HEK293 (cell line): ENCODE results near the gene PDE4A.

Experiments
- CTCF ChIA-PET: fragments of 350-600 bp; formaldehyde crosslinking; extraction: SDS; loops from one replicate; lab custom pipeline; 2021; ENCODE audit warnings: antibody characterized with exemption; lab: Yijun Ruan, JAX
- POLR2A ChIA-PET: fragments of 300-600 bp; formaldehyde crosslinking; extraction: SDS; loops from one replicate; lab custom pipeline; 2020; ENCODE audit warnings: antibody characterized with exemption, inconsistent platforms; lab: Yijun Ruan, JAX
- H3K27ac ChIP-seq: fragments of 200-500 bp; sonication (Bioruptor generic); 2 replicates; pipeline ENCODE4 v1.5.1; 2014; ENCODE audit warnings: low read depth, low read length, control low read depth, inconsistent platforms; ENCODE audit errors: extremely low read depth
- H3K36me3 ChIP-seq, 2 experiments: fragments of 200-500 bp in 1 of 2; sonication (Bioruptor generic) in 1 of 2; 1 replicate in 1 of 2; 2 replicates in 1 of 2; pipeline ENCODE4 v1.5.1; 2014 to 2017; ENCODE audit warnings: inconsistent platforms in 2 of 2, low read length in 2 of 2; ENCODE audit not compliant: control insufficient read depth in 2 of 2, insufficient read depth in 1 of 2
- H3K4me1 ChIP-seq: fragments of 200-500 bp; sonication (Bioruptor generic); 2 replicates; pipeline ENCODE4 v1.5.1; 2014; ENCODE audit warnings: mild to moderate bottlenecking, low read length, inconsistent platforms; ENCODE audit not compliant: control insufficient read depth, insufficient read depth
- H3K4me3 ChIP-seq: 2 replicates; pipeline ENCODE4 v1.5.1; 2011; ENCODE audit warnings: low read depth, mild to moderate bottlenecking, control low read depth, low read length, moderate library complexity
- H3K9me3 ChIP-seq: fragments of 200-500 bp; sonication (Bioruptor generic); 2 replicates; pipeline ENCODE4 v1.5.1; 2014; ENCODE audit warnings: low read depth, low read length, inconsistent platforms; ENCODE audit not compliant: control insufficient read depth, insufficient read depth
- BCL11A ChIP-seq: fragments of 450-650 bp; formaldehyde crosslinking; IDR thresholded peaks from 2 replicates; pipeline ENCODE4 v1.5.1; 2016; ENCODE audit warnings: low read depth, missing biosample characterization, missing genetic modification characterization
- BCL11B ChIP-seq: fragments of 450-650 bp; formaldehyde crosslinking; IDR thresholded peaks from 2 replicates; pipeline ENCODE4 v1.5.1; 2016; ENCODE audit warnings: low read depth, missing biosample characterization, missing genetic modification characterization
- EGR2 ChIP-seq: fragments of 450-650 bp; formaldehyde crosslinking; IDR thresholded peaks from 2 replicates; pipeline ENCODE4 v1.5.1; 2016; ENCODE audit warnings: low read depth, missing biosample characterization, missing genetic modification characterization
- GLIS1 ChIP-seq: fragments of 450-650 bp; formaldehyde crosslinking; IDR thresholded peaks from 2 replicates; pipeline ENCODE4 v1.5.1; 2016; ENCODE audit warnings: missing biosample characterization, missing genetic modification characterization
- GLIS2 ChIP-seq: fragments of 450-650 bp; formaldehyde crosslinking; IDR thresholded peaks from 2 replicates; pipeline ENCODE4 v1.5.1; 2016; ENCODE audit warnings: missing biosample characterization, missing genetic modification characterization
- IKZF3 ChIP-seq: fragments of 450-650 bp; IDR thresholded peaks from 2 replicates; pipeline ENCODE4 v1.5.0; 2018; ENCODE audit warnings: missing biosample characterization, mild to moderate bottlenecking, missing genetic modification characterization, moderate library complexity
- SCRT2 ChIP-seq: fragments of 450-650 bp; formaldehyde crosslinking; IDR thresholded peaks from 2 replicates; pipeline ENCODE4 v1.5.1; 2016; ENCODE audit warnings: missing biosample characterization, missing genetic modification characterization
- SP3 ChIP-seq: fragments of 450-650 bp; formaldehyde crosslinking; IDR thresholded peaks from 2 replicates; pipeline ENCODE4 v1.5.1; 2016; ENCODE audit warnings: missing biosample characterization, missing genetic modification characterization
- SP7 ChIP-seq: fragments of 450-650 bp; formaldehyde crosslinking; IDR thresholded peaks from 2 replicates; pipeline ENCODE4 v1.5.1; 2016; ENCODE audit warnings: missing biosample characterization, missing genetic modification characterization
- WT1 ChIP-seq: fragments of 450-650 bp; formaldehyde crosslinking; IDR thresholded peaks from 2 replicates; pipeline ENCODE4 v1.5.1; 2016; ENCODE audit warnings: missing biosample characterization, missing genetic modification characterization
- ZBTB8A ChIP-seq: fragments of 450-650 bp; formaldehyde crosslinking; IDR thresholded peaks from 2 replicates; pipeline ENCODE4 v1.5.1; 2016; ENCODE audit warnings: missing biosample characterization, missing genetic modification characterization
- ZFHX2 ChIP-seq: fragments of 450-650 bp; formaldehyde crosslinking; conservative IDR thresholded peaks from 2 replicates; pipeline ENCODE4 v1.5.1; 2016; ENCODE audit warnings: missing biosample characterization, missing genetic modification characterization
- ZIC2 ChIP-seq: fragments of 450-650 bp; formaldehyde crosslinking; IDR thresholded peaks from 2 replicates; pipeline ENCODE4 v1.5.1; 2016; ENCODE audit warnings: missing biosample characterization, missing genetic modification characterization
- ZNF133 ChIP-seq: fragments of 450-650 bp; formaldehyde crosslinking; IDR thresholded peaks from 2 replicates; pipeline ENCODE4 v1.5.1; 2016; ENCODE audit warnings: missing biosample characterization, missing genetic modification characterization
- ZNF157 ChIP-seq: fragments of 450-650 bp; formaldehyde crosslinking; IDR thresholded peaks from 2 replicates; pipeline ENCODE4 v1.5.1; 2016; ENCODE audit warnings: missing biosample characterization, missing genetic modification characterization
- ZNF169 ChIP-seq: fragments of 450-650 bp; formaldehyde crosslinking; IDR thresholded peaks from 2 replicates; pipeline ENCODE4 v1.5.1; 2016; ENCODE audit warnings: missing biosample characterization, missing genetic modification characterization
- ZNF2 ChIP-seq: fragments of 450-650 bp; formaldehyde crosslinking; IDR thresholded peaks from 2 replicates; pipeline ENCODE4 v1.5.1; 2016; ENCODE audit warnings: missing biosample characterization, missing genetic modification characterization
- ZNF248 ChIP-seq: fragments of 450-650 bp; formaldehyde crosslinking; IDR thresholded peaks from 2 replicates; pipeline ENCODE4 v1.5.1; 2017; ENCODE audit warnings: missing biosample characterization, missing genetic modification characterization
- ZNF558 ChIP-seq: fragments of 450-650 bp; formaldehyde crosslinking; IDR thresholded peaks from 2 replicates; pipeline ENCODE4 v1.5.1; 2016; ENCODE audit warnings: missing biosample characterization, missing genetic modification characterization
- ZNF610 ChIP-seq: fragments of 450-650 bp; formaldehyde crosslinking; IDR thresholded peaks from 2 replicates; pipeline ENCODE4 v1.5.1; 2016; ENCODE audit warnings: missing biosample characterization, missing genetic modification characterization, borderline replicate concordance
- ZNF658 ChIP-seq: fragments of 450-650 bp; formaldehyde crosslinking; IDR thresholded peaks from 2 replicates; pipeline ENCODE4; 2016; ENCODE audit warnings: missing biosample characterization, missing genetic modification characterization
- TF ChIP-seq, protein P1 (sequence below): fragments of 450-650 bp; formaldehyde crosslinking; optimal IDR thresholded peaks from 2 replicates; pipeline ENCODE3; 2016; ENCODE audit warnings: missing biosample characterization, mild to moderate bottlenecking, missing genetic modification characterization
- TF ChIP-seq, protein P2 (sequence below): fragments of 450-650 bp; formaldehyde crosslinking; IDR thresholded peaks from 2 replicates; pipeline ENCODE4 v1.5.1; 2016; ENCODE audit warnings: missing biosample characterization, missing genetic modification characterization
- TF ChIP-seq, protein P3 (sequence below): fragments of 450-650 bp; formaldehyde crosslinking; IDR thresholded peaks from 2 replicates; pipeline ENCODE4 v1.5.1; 2016; ENCODE audit warnings: missing biosample characterization, missing genetic modification characterization, low read depth

PDE4A gene

DNA sequence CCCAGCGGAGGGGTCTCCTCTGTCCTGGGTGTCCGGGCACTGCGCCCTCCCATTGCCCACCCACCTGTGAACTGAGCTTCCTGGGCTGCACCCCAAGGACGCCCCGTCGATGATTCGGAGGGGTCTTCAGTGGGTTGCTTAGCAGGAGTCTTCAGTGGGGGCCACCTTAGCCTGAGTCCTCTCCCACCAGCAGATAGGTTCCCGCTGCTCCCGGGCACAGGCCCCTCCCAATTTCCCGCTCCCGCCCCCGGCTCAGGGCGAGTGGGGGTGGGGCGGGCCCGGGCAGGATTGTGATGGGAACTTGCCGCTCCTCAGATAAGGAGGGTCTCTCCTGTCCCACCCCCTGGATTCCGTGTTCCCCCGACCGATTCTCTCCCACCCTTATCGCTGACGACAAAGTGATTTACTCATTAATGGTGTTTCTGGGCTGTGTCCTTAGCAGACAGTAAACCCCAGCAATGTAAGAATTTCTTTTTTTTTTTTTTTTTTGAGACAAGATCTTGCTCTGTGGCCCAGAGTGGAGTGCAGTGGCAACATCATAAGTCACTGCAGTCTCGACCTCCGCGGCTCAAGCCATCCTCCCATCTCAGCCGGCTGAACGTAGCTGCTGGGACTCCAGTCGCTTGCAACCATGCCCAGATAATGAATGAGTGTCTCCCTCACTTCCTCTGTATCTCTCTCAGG is 97.6 kb downstream of the PDE4A start (continued):
- peak; percentile 72 for TF ChIP-seq SP7 (tag by site-specific recombination)
- TF ChIP-seq ZIC2 (tag by site-specific recombination) = peak; percentile 81
- TF ChIP-seq ZNF133 (tag by site-specific recombination) = no peak
- TF ChIP-seq, protein P1, sequence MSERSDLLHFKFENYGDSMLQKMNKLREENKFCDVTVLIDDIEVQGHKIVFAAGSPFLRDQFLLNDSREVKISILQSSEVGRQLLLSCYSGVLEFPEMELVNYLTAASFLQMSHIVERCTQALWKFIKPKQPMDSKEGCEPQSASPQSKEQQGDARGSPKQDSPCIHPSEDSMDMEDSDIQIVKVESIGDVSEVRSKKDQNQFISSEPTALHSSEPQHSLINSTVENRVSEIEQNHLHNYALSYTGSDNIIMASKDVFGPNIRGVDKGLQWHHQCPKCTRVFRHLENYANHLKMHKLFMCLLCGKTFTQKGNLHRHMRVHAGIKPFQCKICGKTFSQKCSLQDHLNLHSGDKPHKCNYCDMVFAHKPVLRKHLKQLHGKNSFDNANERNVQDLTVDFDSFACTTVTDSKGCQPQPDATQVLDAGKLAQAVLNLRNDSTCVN (tag by site-specific recombination) = peak; percentile 48
- TF ChIP-seq ZNF2 (tag by site-specific recombination) = 0 out of 2 replicates have a peak, but pooled peaks have one; percentile 49
- TF ChIP-seq SCRT2 (tag by site-specific recombination) = 0 out of 2 replicates have a peak, but pooled peaks have one; percentile 40
- peak; percentile 94 for TF ChIP-seq GLIS1 (tag by site-specific recombination)
- TF ChIP-seq ZBTB8A (tag by site-specific recombination) = peak; percentile 58; the same call in 1 of the 2 replicates
- 0 out of 2 replicates have a peak, but pooled peaks have one; percentile 37 for TF ChIP-seq ZNF558 (tag by site-specific recombination)
- no peak for TF ChIP-seq ZNF658
- TF ChIP-seq, protein P2, sequence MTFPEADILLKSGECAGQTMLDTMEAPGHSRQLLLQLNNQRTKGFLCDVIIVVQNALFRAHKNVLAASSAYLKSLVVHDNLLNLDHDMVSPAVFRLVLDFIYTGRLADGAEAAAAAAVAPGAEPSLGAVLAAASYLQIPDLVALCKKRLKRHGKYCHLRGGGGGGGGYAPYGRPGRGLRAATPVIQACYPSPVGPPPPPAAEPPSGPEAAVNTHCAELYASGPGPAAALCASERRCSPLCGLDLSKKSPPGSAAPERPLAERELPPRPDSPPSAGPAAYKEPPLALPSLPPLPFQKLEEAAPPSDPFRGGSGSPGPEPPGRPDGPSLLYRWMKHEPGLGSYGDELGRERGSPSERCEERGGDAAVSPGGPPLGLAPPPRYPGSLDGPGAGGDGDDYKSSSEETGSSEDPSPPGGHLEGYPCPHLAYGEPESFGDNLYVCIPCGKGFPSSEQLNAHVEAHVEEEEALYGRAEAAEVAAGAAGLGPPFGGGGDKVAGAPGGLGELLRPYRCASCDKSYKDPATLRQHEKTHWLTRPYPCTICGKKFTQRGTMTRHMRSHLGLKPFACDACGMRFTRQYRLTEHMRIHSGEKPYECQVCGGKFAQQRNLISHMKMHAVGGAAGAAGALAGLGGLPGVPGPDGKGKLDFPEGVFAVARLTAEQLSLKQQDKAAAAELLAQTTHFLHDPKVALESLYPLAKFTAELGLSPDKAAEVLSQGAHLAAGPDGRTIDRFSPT = peak; percentile 81; the same call in 1 of the 2 replicates
- TF ChIP-seq, protein P3, sequence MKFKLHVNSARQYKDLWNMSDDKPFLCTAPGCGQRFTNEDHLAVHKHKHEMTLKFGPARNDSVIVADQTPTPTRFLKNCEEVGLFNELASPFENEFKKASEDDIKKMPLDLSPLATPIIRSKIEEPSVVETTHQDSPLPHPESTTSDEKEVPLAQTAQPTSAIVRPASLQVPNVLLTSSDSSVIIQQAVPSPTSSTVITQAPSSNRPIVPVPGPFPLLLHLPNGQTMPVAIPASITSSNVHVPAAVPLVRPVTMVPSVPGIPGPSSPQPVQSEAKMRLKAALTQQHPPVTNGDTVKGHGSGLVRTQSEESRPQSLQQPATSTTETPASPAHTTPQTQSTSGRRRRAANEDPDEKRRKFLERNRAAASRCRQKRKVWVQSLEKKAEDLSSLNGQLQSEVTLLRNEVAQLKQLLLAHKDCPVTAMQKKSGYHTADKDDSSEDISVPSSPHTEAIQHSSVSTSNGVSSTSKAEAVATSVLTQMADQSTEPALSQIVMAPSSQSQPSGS (tag by site-specific recombination) = no peak
- TF ChIP-seq ZNF248 (tag by site-specific recombination) = no peak
- no peak for TF ChIP-seq ZNF169 (tag by site-specific recombination)
- TF ChIP-seq ZNF610 (tag by site-specific recombination) = 0 out of 2 replicates have a peak, but pooled peaks have one; percentile 58
- no peak for TF ChIP-seq ZNF157 (tag by site-specific recombination)
- TF ChIP-seq SP3 (tag by site-specific recombination) = peak; percentile 90
- 0 out of 2 replicates have a peak, but pooled peaks have one; percentile 45 for TF ChIP-seq WT1

DNA sequence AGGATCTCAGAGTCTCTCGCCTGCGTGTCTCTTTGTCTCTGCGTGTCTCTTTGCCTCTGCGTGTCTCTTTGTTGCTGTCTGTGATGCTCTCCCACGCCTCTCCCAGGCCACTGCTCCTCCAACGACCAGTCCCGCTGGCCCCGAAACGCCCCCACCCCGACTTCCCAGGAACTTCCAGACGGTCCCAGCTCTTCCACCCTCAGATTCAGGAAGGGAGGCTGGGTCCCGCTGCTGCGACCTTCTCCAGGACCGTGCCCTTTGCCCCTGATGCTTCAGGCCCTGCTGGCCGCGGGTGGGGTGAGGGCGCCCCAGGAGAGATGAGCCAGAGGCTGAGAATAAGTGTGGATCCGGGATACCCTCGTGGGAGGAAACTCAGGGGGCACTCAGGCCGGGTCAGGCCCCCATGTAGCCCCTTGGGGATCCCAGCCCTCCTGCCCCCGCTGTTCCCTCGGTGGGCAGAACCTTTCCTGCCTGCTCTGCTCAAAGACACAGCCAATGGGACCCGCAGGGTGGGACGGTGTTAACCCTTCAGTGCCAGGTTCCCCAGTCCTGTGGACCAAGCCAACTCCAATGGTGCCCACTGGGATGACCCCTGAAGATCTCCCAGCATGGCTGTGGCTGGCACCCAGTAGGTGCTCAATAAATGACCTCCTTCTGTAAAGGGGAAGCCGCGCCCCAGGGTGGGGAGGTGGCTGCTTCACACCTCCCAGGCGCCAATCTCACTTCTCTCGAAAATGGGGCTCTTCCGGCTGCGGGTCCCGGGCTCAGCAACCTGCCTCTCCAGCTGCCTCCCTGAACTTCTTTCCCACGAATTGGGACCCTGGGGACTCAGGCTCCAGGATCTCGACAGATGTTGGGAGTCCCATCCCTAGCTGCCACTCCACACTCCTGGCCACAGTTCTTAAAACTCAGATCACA is 98.4 kb downstream of the PDE4A start:
- POLR2A ChIA-PET = interaction anchor here (0.7 kb wide), 1 partner anchor 57 kb away, joined by 5 read pairs; no protein-coding TSS in a partner anchor
- H3K27ac ChIP-seq = no peak overlapping the region
- TF ChIP-seq, protein P3 (tag by site-specific recombination) = no peak
- peak; percentile 20; the same call in 1 of the 2 replicates for TF ChIP-seq BCL11A (tag by site-specific recombination)
- peak; percentile 32; the same call in 1 of the 2 replicates for TF ChIP-seq GLIS2 (tag by site-specific recombination)
- TF ChIP-seq IKZF3 (tag by site-specific recombination) = peak; percentile 65; the same call in 1 of the 2 replicates
- TF ChIP-seq EGR2 = peak; percentile 43; the same call in 1 of the 2 replicates
- no peak for TF ChIP-seq ZNF169 (tag by site-specific recombination)
- peak; percentile 59; the same call in 1 of the 2 replicates for TF ChIP-seq BCL11B (tag by site-specific recombination)
- TF ChIP-seq ZFHX2 (tag by site-specific recombination) = peak; percentile 36; the same call in 1 of the 2 replicates
- TF ChIP-seq, all 188 proteins: peak for 6
- Histone ChIP-seq H3K4me1 (peaks cover 3% of the 10 kb centered on the region; the same call in 1 of the 2 replicates), H3K9me3 (no peaks in the 10 kb centered on the region), H3K36me3 (peaks cover 0 to 8% of the 10 kb centered on the region in 2 experiments; a peak in 1 of 3 replicates), H3K4me3 (no peak overlapping the region)
- CTCF ChIA-PET = interaction anchor here (0.6 to 2.2 kb wide), 4 partner anchors 9 to 345 kb away, joined by 3 to 6 read pairs (median 4); no protein-coding TSS in a partner anchor
